ENCODE data around the gene JPH3. TPM values are rescaled to one million over a fixed set of nuclear protein-coding genes. Genes with fewer than 3 reads are reported as not detected.

The JPH3 gene
- total RNA-seq, 1 donor = not detected

DNA sequence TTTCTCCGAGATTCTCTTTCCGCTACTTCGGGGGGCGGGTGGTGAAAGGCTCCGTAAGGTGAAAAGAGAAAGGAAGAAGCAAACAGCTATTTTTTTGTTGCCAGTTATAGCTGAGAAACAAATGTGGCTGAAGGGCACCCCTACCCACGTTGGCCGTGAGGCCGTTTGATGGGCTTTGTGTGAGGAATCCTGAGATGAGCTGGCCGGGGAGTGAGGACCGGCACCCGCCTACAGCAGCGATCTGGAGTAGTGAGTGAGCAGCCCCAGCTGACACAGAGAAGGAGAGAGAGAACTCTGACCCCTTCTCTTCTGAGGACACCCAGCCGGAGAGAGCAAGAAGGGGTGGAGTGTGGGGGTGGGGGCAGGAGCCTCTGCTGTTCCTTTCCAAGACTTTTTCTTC is 5.6 kb downstream of the JPH3 start:
- no peak overlapping the region for H3K4me3 ChIP-seq (ENCODE audit: low read depth, low read length)
- TF ChIP-seq, protein P1, sequence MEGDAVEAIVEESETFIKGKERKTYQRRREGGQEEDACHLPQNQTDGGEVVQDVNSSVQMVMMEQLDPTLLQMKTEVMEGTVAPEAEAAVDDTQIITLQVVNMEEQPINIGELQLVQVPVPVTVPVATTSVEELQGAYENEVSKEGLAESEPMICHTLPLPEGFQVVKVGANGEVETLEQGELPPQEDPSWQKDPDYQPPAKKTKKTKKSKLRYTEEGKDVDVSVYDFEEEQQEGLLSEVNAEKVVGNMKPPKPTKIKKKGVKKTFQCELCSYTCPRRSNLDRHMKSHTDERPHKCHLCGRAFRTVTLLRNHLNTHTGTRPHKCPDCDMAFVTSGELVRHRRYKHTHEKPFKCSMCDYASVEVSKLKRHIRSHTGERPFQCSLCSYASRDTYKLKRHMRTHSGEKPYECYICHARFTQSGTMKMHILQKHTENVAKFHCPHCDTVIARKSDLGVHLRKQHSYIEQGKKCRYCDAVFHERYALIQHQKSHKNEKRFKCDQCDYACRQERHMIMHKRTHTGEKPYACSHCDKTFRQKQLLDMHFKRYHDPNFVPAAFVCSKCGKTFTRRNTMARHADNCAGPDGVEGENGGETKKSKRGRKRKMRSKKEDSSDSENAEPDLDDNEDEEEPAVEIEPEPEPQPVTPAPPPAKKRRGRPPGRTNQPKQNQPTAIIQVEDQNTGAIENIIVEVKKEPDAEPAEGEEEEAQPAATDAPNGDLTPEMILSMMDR (IDR thresholded peaks at IDR 0.05; ENCODE audit: insufficient read depth, low read length) = no peak
- DNase-seq (ENCODE audit: low read depth) = no peak

DNA sequence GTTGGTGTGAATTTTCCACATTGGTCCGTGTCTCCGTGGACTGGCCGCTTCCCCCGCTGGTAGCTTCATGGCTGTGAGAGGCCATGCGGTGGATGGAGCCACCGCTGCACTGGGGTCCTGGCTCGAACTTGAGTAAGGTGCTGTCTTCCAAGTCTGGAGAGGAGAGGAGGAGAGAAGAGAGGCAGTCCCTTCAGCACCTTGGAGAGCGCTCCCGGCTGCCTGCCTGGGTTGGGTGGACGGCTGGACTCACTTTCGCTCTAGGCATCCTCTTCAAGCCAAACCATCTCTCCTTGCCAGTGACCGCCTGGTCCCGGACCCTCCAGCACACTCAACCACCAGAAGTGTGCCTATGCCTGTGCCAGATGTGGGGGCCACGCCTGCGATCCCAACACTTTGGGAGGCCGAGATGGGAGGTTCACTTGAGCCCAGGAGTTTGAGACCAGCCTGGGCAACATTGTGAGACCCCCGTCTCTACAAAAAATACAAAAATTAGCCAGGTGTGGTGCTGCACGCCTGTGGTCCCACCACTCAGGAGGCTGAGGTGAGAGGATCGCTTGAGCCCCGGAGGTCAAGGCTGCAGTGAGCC is 6.2 kb downstream of the JPH3 start:
- no peak overlapping the region for H3K4me3 ChIP-seq (ENCODE audit: low read depth, low read length)
- TF ChIP-seq, protein P1 (IDR thresholded peaks at IDR 0.05; ENCODE audit: insufficient read depth, low read length) = no peak

DNA sequence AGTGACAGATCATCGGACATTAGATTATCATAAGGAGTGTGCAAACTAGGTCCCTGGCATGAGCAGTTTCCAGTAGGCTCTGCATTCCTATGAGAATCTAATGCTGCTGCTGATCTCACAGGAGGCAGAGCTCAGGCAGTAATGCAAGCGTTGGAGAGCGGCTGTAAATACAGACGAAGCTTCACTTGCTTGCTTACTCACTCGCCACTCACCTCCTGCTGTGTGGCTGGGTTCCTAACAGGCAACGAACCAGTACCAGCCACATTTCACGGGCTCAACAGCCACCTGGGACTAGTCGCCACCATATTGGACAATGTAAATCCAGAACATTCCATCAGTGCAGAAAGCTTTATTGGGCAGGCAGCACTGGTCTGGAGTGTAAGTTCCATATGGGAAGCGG is 7.7 kb downstream of the JPH3 start:
- TF ChIP-seq, protein P1 (IDR thresholded peaks at IDR 0.05; ENCODE audit: insufficient read depth, low read length) = no peak
- no peak for DNase-seq (ENCODE audit: low read depth)
- H3K4me3 ChIP-seq (ENCODE audit: low read depth, low read length) = no peak overlapping the region

More for the DNA sequence above, 6.2 kb downstream of the JPH3 start:
- DNase-seq (ENCODE audit: low read depth) = peak; percentile 68

DNA sequence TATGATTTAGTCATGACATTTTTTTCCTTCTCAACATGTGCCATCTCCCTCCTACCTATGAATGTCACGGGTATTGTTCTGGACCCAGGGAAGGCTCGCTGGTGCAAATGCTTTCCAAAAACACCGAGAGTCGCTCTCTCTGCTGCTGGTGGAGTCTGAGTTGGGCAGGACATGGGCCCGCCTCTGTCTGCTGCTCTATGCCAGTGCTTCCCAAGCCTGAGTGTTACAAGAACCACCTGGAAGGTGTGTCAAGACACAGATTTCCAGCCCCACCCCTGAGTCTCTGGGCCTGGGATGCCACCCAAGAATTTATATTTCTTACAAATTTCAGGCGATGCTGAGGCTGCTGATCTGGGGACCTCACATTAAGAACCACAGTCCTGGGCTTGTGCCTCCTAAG is 9.1 kb downstream of the JPH3 start:
- H3K4me3 ChIP-seq (ENCODE audit: low read depth, low read length) = no peak overlapping the region
- TF ChIP-seq, protein P1 (IDR thresholded peaks at IDR 0.05; ENCODE audit: insufficient read depth, low read length) = no peak
- no peak for DNase-seq (ENCODE audit: low read depth)

DNA sequence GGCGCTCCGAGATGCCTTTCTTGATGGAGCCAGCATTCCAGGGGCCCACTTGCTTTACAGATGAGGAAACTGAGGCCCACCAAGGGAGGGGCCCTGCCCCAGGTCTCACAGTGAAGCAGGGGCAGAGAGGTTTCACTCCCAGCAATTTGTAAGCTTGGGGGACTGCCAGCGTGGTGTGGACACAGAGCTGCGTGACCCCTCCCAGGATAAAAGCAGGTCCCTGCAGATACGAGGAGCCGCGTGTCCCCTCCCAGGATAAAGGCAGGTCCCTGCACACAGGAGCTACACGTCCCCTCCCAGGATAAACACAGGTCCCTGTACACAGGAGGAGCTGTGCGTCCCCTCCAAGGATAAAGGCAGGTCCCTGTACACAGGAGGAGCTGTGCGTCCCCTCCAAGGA is 11.7 kb downstream of the JPH3 start:
- H3K4me3 ChIP-seq (ENCODE audit: low read depth, low read length) = no peak overlapping the region
- no peak for DNase-seq (ENCODE audit: low read depth)
- TF ChIP-seq, protein P1 (IDR thresholded peaks at IDR 0.05; ENCODE audit: insufficient read depth, low read length) = no peak

DNA sequence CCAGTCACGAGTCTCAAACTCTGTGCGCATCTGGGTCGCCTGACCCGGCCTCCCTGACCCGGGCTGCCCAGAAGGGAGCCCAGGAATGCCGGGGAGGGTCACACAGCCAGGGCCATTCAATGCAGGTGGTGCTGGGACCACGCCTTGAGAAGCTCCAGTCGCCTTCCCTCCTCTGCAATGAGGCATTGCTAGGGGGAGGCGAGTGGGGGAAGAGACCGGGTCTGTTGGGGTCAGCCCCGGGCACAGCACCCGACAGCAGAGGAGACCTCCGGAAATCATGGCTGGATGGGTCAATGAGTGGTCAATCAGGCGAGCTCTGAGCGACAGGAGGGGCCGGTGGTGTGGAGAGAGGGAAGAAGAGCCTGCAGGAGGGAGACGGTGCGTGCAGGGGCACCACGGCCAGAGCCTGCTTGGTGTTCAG is 13.3 kb downstream of the JPH3 start:
- TF ChIP-seq, protein P1 (IDR thresholded peaks at IDR 0.05; ENCODE audit: insufficient read depth, low read length) = no peak
- DNase-seq (ENCODE audit: low read depth) = no peak
- H3K4me3 ChIP-seq (ENCODE audit: low read depth, low read length) = no peak overlapping the region

DNA sequence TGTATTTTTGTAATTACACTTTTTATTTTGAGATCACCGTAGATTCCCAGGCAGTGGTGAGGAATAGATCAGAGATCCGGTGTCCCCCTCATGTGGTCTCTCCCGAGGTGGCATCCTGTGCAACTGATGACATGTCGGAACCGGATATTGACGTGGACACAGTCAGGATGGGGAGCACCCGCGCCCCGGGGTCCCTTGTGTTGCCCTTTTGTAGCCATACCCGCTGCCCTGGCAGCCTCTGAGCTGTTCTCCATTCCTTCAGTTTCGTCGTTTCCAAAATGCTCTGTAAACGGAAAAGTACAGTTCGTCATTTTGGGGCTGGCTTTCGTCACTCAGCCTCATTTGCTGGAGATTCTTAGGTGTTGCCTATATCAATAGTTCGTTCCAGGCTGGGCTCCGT is 14.2 kb downstream of the JPH3 start:
- TF ChIP-seq, protein P1 (IDR thresholded peaks at IDR 0.05; ENCODE audit: insufficient read depth, low read length) = no peak
- no peak for DNase-seq (ENCODE audit: low read depth)
- no peak overlapping the region for H3K4me3 ChIP-seq (ENCODE audit: low read depth, low read length)
